Nephron progenitor cell (in vitro differentiated cells): ENCODE data around the gene FEM1B.
A peak's percentile ranks its signal among the peaks of the same experiment; 100 is the strongest.
"Not testable (repeated sequence)": the region's sequence is repeated elsewhere in the genome, so short reads cannot be mapped to it uniquely, and the experiment has no call there.

Experiments used
- DNase-seq: peaks from one replicate; pipeline ENCODE4 v3.0.0; 2021
- H3K27ac Mint-ChIP-seq: 2 replicates; pipeline ENCODE4 v1.8.0; 2021; ENCODE audit warnings: mild to moderate bottlenecking, moderate library complexity, mixed read lengths
- H3K27me3 Mint-ChIP-seq: 2 replicates; pipeline ENCODE4 v1.8.0; 2021; ENCODE audit warnings: mild to moderate bottlenecking, low read depth, mixed read lengths; ENCODE audit not compliant: poor library complexity
- H3K36me3 Mint-ChIP-seq: 2 replicates; pipeline ENCODE4 v1.8.0; 2021; ENCODE audit warnings: low read depth, mixed read lengths
- H3K4me1 Mint-ChIP-seq: 2 replicates; pipeline ENCODE4 v1.8.0; 2021; ENCODE audit warnings: mixed read lengths
- H3K4me3 Mint-ChIP-seq: 2 replicates; pipeline ENCODE4 v1.8.0; 2021; ENCODE audit warnings: mild to moderate bottlenecking, moderate library complexity, mixed read lengths
- H3K9me3 Mint-ChIP-seq: 2 replicates; pipeline ENCODE4 v1.8.0; 2021; ENCODE audit warnings: mild to moderate bottlenecking, moderate library complexity, mixed read lengths
- TF ChIP-seq, protein P1 (sequence below): fragments of 200-600 bp; sonication (generic); IDR thresholded peaks from 2 replicates; pipeline ENCODE4 v1.5.0; 2021; ENCODE audit warnings: antibody characterized with exemption

Gene FEM1B

DNA sequence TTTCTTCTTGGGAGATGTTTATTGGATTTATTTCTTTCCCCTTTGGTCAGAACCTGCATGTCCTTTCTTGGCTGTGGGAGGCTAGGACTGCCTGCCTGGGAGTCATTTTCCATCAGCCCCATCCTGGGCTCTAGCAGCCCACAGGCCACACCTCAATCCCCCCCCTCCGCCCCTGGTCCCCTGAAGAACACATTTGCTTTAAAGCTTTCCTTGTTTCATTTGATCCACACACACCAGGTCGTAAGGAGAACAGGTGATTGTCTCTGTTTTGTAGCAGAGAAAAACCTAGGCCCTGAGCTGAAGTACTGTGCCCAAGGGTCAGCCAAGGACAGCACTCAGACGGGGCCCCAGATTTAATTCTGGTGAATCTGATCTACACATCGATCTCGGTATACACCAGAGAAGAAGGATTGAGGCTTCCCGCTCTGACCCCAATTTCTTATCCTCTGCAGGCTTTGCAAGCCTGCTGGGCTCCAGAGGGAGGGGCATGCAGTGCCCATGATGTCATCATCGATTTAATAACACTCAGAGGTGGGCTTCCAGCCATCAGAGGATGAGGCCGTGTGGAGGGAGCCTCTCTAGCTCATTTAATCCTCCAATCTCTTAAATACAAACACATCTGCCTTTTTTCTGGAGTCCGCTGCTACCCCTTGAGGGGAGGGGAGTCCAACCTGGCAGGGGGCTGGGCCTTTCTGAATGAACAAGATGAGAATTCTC is 46.3 kb upstream of the FEM1B start:
- Mint-ChIP-seq H3K27ac (no peak overlapping the region), H3K9me3 (no peaks in the 10 kb centered on the region), H3K27me3 (no peaks in the 10 kb centered on the region), H3K4me1 (peaks cover 66% of the 10 kb centered on the region), H3K4me3 (peak overlapping the region; percentile 64), H3K36me3 (no peaks in the 10 kb centered on the region)
- TF ChIP-seq, protein P1, sequence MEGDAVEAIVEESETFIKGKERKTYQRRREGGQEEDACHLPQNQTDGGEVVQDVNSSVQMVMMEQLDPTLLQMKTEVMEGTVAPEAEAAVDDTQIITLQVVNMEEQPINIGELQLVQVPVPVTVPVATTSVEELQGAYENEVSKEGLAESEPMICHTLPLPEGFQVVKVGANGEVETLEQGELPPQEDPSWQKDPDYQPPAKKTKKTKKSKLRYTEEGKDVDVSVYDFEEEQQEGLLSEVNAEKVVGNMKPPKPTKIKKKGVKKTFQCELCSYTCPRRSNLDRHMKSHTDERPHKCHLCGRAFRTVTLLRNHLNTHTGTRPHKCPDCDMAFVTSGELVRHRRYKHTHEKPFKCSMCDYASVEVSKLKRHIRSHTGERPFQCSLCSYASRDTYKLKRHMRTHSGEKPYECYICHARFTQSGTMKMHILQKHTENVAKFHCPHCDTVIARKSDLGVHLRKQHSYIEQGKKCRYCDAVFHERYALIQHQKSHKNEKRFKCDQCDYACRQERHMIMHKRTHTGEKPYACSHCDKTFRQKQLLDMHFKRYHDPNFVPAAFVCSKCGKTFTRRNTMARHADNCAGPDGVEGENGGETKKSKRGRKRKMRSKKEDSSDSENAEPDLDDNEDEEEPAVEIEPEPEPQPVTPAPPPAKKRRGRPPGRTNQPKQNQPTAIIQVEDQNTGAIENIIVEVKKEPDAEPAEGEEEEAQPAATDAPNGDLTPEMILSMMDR = no peak
- no peak for DNase-seq

DNA sequence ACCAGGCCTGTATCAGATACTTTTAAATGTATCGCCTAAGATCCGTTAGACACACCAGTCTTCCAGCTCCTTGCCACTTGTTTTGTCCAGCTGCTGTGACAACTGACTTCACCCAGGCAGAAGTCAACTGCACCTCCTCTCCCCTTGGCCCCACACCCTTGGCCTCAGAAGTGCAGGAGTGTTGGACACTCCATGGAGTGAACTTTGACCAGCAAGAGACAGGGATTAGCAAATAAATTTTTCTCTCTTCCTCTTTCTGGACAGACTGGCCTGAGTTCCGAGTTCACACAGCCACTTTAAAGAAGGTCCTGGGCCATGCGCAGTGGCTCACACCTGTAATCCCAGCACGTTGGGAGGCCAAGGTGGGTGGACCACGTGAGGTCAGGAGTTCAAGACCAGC is 45.1 kb upstream of the FEM1B start:
- no peaks in the 10 kb centered on the region for H3K27me3 Mint-ChIP-seq
- H3K4me1 Mint-ChIP-seq = peaks cover 58% of the 10 kb centered on the region
- TF ChIP-seq, protein P1 = no peak
- peaks cover 3% of the 10 kb centered on the region for H3K9me3 Mint-ChIP-seq
- peaks cover 2% of the 10 kb centered on the region for H3K36me3 Mint-ChIP-seq
- no peak overlapping the region for H3K4me3 Mint-ChIP-seq
- DNase-seq = no peak
- H3K27ac Mint-ChIP-seq = no peak overlapping the region

DNA sequence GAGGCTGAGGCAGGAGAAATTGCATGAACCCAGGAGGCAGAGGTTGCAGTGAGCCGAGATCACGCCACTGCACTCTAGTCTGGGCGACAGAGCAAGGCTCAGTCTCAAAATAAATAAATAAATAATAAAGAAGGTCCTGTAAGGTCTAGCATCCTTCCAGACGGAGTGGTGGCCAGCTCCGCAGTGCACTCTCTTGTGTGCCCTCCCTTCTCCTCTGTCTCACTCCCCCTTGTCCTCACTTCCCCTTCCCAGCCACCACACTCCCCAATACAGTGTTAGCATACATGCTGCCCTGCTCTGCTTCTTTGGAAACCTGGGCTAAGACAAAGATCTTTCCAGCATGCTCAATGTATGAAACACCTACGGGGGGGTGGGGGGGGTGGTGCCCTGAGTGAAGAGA is 44.6 kb upstream of the FEM1B start:
- Mint-ChIP-seq H3K4me1 (peaks cover 53% of the 10 kb centered on the region), H3K27ac (no peak overlapping the region), H3K9me3 (peaks cover 6% of the 10 kb centered on the region), H3K36me3 (peaks cover 5% of the 10 kb centered on the region), H3K27me3 (peaks cover 3% of the 10 kb centered on the region), H3K4me3 (no peak overlapping the region)
- TF ChIP-seq, protein P1 = no peak
- DNase-seq = no peak

DNA sequence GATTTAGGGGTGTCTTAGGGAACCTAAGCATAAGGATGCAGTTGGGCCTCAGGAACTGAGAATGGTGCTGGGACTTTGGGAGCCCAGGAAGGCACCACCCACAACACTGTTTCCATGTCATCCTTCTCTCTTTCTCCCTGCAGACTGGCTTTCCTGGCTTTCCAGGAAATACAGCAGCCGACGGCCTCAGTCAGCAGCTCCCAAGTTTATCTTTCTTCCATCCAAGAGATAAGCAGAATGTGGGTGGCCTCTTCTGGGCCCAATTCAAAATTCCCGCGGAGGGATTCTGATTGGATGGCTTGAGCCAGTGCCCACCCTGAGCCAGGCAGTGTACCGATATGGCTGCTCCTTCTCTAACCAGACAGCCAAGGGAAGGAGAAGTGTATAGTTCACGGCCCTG is 43.5 kb upstream of the FEM1B start:
- Mint-ChIP-seq H3K4me3 (no peak overlapping the region), H3K27me3 (peaks cover 7% of the 10 kb centered on the region), H3K27ac (peak overlapping the region; percentile 80), H3K4me1 (peaks cover 43% of the 10 kb centered on the region), H3K36me3 (peaks cover 5% of the 10 kb centered on the region), H3K9me3 (peaks cover 12% of the 10 kb centered on the region)
- no peak for DNase-seq
- TF ChIP-seq, protein P1 = no peak

DNA sequence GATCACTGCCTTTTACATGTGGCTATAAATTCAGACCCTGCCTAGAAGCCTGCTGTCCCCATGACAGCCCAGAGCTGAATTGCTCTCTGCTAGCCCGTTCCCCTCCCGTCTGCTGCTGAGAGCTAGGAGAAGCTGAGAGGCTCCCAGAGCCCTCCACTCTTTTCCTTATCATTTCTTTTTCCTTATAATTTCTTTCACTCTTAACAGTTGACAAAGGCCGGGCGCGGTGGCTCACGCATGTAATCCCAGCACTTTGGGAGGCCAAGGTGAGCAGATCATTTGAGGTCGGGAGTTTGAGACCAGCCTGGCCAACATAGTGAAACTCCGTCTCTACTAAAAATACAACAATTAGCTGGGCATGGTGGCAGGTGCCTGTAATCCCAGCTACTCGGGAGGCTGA is 43.0 kb upstream of the FEM1B start:
- not testable (repeated sequence) for H3K36me3 Mint-ChIP-seq, H3K27me3 Mint-ChIP-seq, H3K4me3 Mint-ChIP-seq, DNase-seq
- Mint-ChIP-seq H3K9me3 (peaks cover 15% of the 10 kb centered on the region), H3K27ac (peak overlapping the region; percentile 80), H3K4me1 (peaks cover 43% of the 10 kb centered on the region)

DNA sequence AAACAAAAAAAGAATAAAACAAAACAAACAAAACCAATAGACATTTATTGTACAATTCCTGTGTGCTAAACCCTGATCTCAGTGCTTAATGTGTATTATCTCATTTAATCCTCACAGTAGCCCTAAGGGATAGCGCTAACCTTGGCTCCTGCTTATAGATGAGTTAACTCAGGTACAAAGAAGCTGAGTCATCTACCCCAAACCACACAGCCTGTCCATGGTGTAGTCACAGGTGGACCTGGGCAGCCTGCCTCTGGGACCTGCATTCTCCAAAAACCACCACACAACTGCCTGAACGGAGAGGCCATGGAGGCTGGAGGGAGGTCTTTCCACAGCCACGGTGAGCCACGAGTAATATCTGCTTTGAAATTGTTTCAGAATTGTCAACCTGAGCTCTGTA is 42.5 kb upstream of the FEM1B start:
- Mint-ChIP-seq H3K4me3 (no peak overlapping the region), H3K27me3 (peaks cover 7% of the 10 kb centered on the region), H3K4me1 (peaks cover 39% of the 10 kb centered on the region), H3K27ac (no peak overlapping the region), H3K36me3 (peaks cover 5% of the 10 kb centered on the region), H3K9me3 (peaks cover 15% of the 10 kb centered on the region)
- no peak for DNase-seq
- TF ChIP-seq, protein P1 = no peak
